H1 (cell line): ENCODE results near the gene SIX3.

Experiments used
- CBX5 ChIP-seq: fragments of 300-800, 300-1000 bp; sonication (generic); IDR thresholded peaks from 2 replicates; pipeline ENCODE4 v1.7.1; 2016; ENCODE audit warnings: antibody characterized with exemption, low read length, low read depth
- CEBPB ChIP-seq: IDR thresholded peaks from 2 replicates; pipeline ENCODE4 v1.6.1; 2012; ENCODE audit warnings: low read depth, low read length
- CREB1 ChIP-seq: IDR thresholded peaks from 2 replicates; pipeline ENCODE4 v1.6.1; 2012; ENCODE audit warnings: inconsistent platforms
- EGR1 ChIP-seq: IDR thresholded peaks from 2 replicates; pipeline ENCODE4 v1.6.1; 2011; ENCODE audit warnings: low read depth, low read length, borderline replicate concordance
- EP300 ChIP-seq, 2 experiments: IDR thresholded peaks; 1 replicate in 1 of 2; 2 replicates in 1 of 2; pipeline ENCODE4 v1.6.1; 2011 to 2012; ENCODE audit warnings: low read depth in 2 of 2, low read length in 2 of 2, mild to moderate bottlenecking in 2 of 2, borderline replicate concordance in 1 of 2, inconsistent platforms in 1 of 2, moderate library complexity in 1 of 2
- FOSL1 ChIP-seq: IDR thresholded peaks from 2 replicates; pipeline ENCODE4 v1.6.1; 2011; ENCODE audit warnings: mild to moderate bottlenecking, low read depth, low read length, moderate library complexity; ENCODE audit not compliant: insufficient read depth
- JUN ChIP-seq: IDR thresholded peaks from 2 replicates; pipeline ENCODE4 v1.6.1; 2011; ENCODE audit warnings: low read depth, mild to moderate bottlenecking, improper control_type of control experiment, low read length
- JUND ChIP-seq: IDR thresholded peaks from 2 replicates; pipeline ENCODE4 v1.6.1; 2011; ENCODE audit warnings: mild to moderate bottlenecking, improper control_type of control experiment, low read length
- POLR2A ChIP-seq, 2 experiments: IDR thresholded peaks; 1 replicate in 1 of 2; 2 replicates in 1 of 2; pipeline ENCODE4 v1.6.1; 2011; ENCODE audit warnings: low read depth in 2 of 2, low read length in 2 of 2, mild to moderate bottlenecking in 2 of 2; ENCODE audit errors: control extremely low read depth in 1 of 2
- POLR2AphosphoS5 ChIP-seq: IDR thresholded peaks from 2 replicates; pipeline ENCODE4 v1.6.1; 2011; ENCODE audit warnings: low read depth, low read length
- SIN3A ChIP-seq, 2 experiments: IDR thresholded peaks in 1 of 2; conservative IDR thresholded peaks in 1 of 2; 2 replicates each; pipeline ENCODE4 v1.6.1; 2011 to 2012; ENCODE audit warnings: low read length in 2 of 2, improper control_type of control experiment in 1 of 2, low read depth in 1 of 2, mild to moderate bottlenecking in 1 of 2
- SP1 ChIP-seq: IDR thresholded peaks from 2 replicates; pipeline ENCODE4 v1.6.1; 2011; ENCODE audit warnings: low read depth, low read length
- TAF1 ChIP-seq: IDR thresholded peaks from 2 replicates; pipeline ENCODE4 v1.6.1; 2011; ENCODE audit warnings: mild to moderate bottlenecking, low read depth, low read length
- TF ChIP-seq, protein P1 (sequence below), 3 experiments: IDR thresholded peaks; 1 replicate in 2 of 3; 2 replicates in 1 of 3; pipeline versions ENCODE4 v1.5.1 to v1.6.1; 2011; ENCODE audit warnings: low read length in 3 of 3, mild to moderate bottlenecking in 3 of 3, inconsistent platforms in 2 of 3, low read depth in 1 of 3, moderate library complexity in 1 of 3; ENCODE audit not compliant: insufficient read depth in 1 of 3; ENCODE audit errors: control extremely low read depth in 1 of 3

DNA sequence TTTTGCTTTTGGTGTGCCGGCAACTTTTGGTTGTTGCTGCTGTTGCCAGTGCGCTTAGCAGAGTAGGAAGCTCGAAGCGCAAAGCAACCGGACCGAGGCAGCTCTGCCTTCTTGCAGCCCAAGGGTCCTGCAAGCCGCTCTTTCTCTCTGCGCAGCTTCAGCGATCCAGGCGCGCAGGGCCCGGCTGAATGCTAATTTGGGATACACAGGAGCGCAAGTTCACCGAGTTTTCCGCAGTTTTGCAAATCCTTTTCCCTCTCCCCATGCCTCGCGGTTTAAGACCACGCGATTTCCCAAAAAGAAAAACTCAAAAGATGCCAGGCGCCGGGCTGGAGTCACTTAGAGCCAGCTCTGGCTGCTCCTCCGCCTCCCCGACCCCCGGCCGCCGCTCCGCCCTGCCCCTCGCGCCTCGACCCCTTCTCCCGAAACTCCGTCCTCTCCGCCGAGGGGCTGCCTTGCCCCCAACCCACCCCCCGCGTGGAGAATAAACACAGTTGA lies 13.5 kb upstream of the SIX3 start:
- no peak for TF ChIP-seq POLR2A (IDR thresholded peaks at IDR 0.05; ENCODE audit: control extremely low read depth in 1 of 2, low read depth in 2 of 2, low read length in 2 of 2)
- no peak for TF ChIP-seq CREB1
- TF ChIP-seq, protein P1, sequence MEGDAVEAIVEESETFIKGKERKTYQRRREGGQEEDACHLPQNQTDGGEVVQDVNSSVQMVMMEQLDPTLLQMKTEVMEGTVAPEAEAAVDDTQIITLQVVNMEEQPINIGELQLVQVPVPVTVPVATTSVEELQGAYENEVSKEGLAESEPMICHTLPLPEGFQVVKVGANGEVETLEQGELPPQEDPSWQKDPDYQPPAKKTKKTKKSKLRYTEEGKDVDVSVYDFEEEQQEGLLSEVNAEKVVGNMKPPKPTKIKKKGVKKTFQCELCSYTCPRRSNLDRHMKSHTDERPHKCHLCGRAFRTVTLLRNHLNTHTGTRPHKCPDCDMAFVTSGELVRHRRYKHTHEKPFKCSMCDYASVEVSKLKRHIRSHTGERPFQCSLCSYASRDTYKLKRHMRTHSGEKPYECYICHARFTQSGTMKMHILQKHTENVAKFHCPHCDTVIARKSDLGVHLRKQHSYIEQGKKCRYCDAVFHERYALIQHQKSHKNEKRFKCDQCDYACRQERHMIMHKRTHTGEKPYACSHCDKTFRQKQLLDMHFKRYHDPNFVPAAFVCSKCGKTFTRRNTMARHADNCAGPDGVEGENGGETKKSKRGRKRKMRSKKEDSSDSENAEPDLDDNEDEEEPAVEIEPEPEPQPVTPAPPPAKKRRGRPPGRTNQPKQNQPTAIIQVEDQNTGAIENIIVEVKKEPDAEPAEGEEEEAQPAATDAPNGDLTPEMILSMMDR (IDR thresholded peaks at IDR 0.05; ENCODE audit: control extremely low read depth in 1 of 3, insufficient read depth in 1 of 3, low read depth in 1 of 3, low read length in 3 of 3), result no peak
- TF ChIP-seq CEBPB, result no peak
- no peak for TF ChIP-seq EP300 (IDR thresholded peaks at IDR 0.05; ENCODE audit: borderline replicate concordance in 1 of 2, low read depth in 2 of 2, low read length in 2 of 2)
- TF ChIP-seq FOSL1, result no peak
- no peak for TF ChIP-seq JUND
- TF ChIP-seq TAF1, result no peak
- no peak for TF ChIP-seq JUN
- TF ChIP-seq EGR1, result no peak
- no peak for TF ChIP-seq SIN3A (conservative IDR thresholded peaks at IDR 0.05 in 1 of 2, IDR thresholded peaks at IDR 0.05 in 1 of 2; ENCODE audit: low read depth in 1 of 2, low read length in 2 of 2)
- TF ChIP-seq SP1, result no peak
- TF ChIP-seq CBX5, result no peak
- no peak for TF ChIP-seq POLR2AphosphoS5
